Keratinocyte (primary cell): ENCODE measurements around the gene SGMS2. TPM values are rescaled to one million over a fixed set of nuclear protein-coding genes. Genes with fewer than 3 reads are reported as not detected.

Experiments
- DNase-seq: peaks from one replicate; pipeline ENCODE4 v3.0.0-alpha.2; 2011; ENCODE audit warnings: low read depth, missing footprints, low spot score
- FAIRE-seq: peaks from 2 replicates; lab custom pipeline; 2011; peaks lifted over from hg19 to GRCh38; lab: Jason Lieb, UNC
- H2AFZ ChIP-seq: 2 replicates; pipeline ENCODE4 v1.6.0; 2012; ENCODE audit warnings: low read length, control low read depth, inconsistent platforms; ENCODE audit not compliant: control insufficient read depth
- H3K27ac ChIP-seq: 2 replicates; pipeline ENCODE4 v1.5.1; 2011; ENCODE audit warnings: low read length; ENCODE audit not compliant: control insufficient read depth, insufficient read depth
- H3K27me3 ChIP-seq: 3 replicates; pipeline ENCODE4 v1.6.0; 2011; ENCODE audit warnings: low read length; ENCODE audit not compliant: control insufficient read depth, insufficient read depth; ENCODE audit errors: extremely low read depth
- H3K36me3 ChIP-seq, 2 experiments: 2 replicates in 1 of 2; 3 replicates in 1 of 2; pipeline ENCODE4 v1.5.1; 2011; ENCODE audit warnings: low read length in 2 of 2, mild to moderate bottlenecking in 1 of 2; ENCODE audit not compliant: control insufficient read depth in 2 of 2, insufficient read depth in 2 of 2; ENCODE audit errors: extremely low read depth in 1 of 2
- H3K4me1 ChIP-seq: 3 replicates; pipeline ENCODE4 v1.5.1; 2011; ENCODE audit warnings: low read length; ENCODE audit not compliant: control insufficient read depth, insufficient read depth; ENCODE audit errors: extremely low read depth
- H3K4me2 ChIP-seq: 3 replicates; pipeline ENCODE4 v1.6.0; 2011; ENCODE audit warnings: low read depth, low read length; ENCODE audit not compliant: control insufficient read depth, insufficient read depth; ENCODE audit errors: extremely low read depth
- H3K4me3 ChIP-seq, 3 experiments: fragments of 200-600 bp in 1 of 3; sonication (generic) in 1 of 3; 2 replicates in 2 of 3; 3 replicates in 1 of 3; pipeline ENCODE4 v1.5.1; 2011 to 2016; ENCODE audit warnings: low read length in 3 of 3, mild to moderate bottlenecking in 3 of 3, control low read depth in 2 of 3, inconsistent platforms in 1 of 3, low read depth in 1 of 3, mixed read lengths in 1 of 3, mixed run types in 1 of 3, moderate library complexity in 1 of 3; ENCODE audit not compliant: control insufficient read depth in 2 of 3, insufficient read depth in 2 of 3; ENCODE audit errors: extremely low read depth in 1 of 3
- H3K79me2 ChIP-seq: 2 replicates; pipeline ENCODE4 v1.6.0; 2012; ENCODE audit warnings: low read length; ENCODE audit not compliant: control insufficient read depth, insufficient read depth
- H3K9ac ChIP-seq: 3 replicates; pipeline ENCODE4 v1.6.0; 2011; ENCODE audit warnings: low read length; ENCODE audit not compliant: control insufficient read depth, insufficient read depth; ENCODE audit errors: extremely low read depth
- H3K9me1 ChIP-seq: 3 replicates; pipeline ENCODE4 v1.6.0; 2011; ENCODE audit warnings: low read length; ENCODE audit not compliant: control insufficient read depth, insufficient read depth; ENCODE audit errors: extremely low read depth
- H3K9me3 ChIP-seq: 2 replicates; pipeline ENCODE4 v1.5.1; 2012; ENCODE audit warnings: low read depth, low read length; ENCODE audit not compliant: control insufficient read depth
- H4K20me1 ChIP-seq: 3 replicates; pipeline ENCODE4 v1.6.0; 2011; ENCODE audit warnings: low read length; ENCODE audit not compliant: control insufficient read depth, insufficient read depth; ENCODE audit errors: extremely low read depth
- EZH2 ChIP-seq: IDR thresholded peaks from one replicate; pipeline ENCODE4 v1.6.1; 2012; ENCODE audit warnings: inconsistent platforms, mild to moderate bottlenecking, low read length, moderate library complexity
- dilution Hi-C: fragments of 300-500 bp; cut with MboI; formaldehyde crosslinking; loops from one replicate; pipeline ENCODE4 v1.7.0; 2020; ENCODE audit warnings: low sequenced_read_pairs; ENCODE audit not compliant: extremely low pct_ligation_motif_present
- polyA plus RNA-seq, 5 experiments: library from polyadenylated mRNA; depleted of rRNA in 3 of 5; stranded (reverse) in 3 of 5; stranded (forward) in 1 of 5; unstranded in 1 of 5; fragments of >200 nt; gene quantifications; 1 replicate in 1 of 5; 2 replicates in 3 of 5; 3 replicates in 1 of 5; pipeline versions ENCODE4 v1.2.1 to v1.2.3, GENCODE V29; 2011 to 2012; ENCODE audit warnings: missing spikeins in 2 of 5, low read depth in 1 of 5, low replicate concordance in 1 of 5
- TF ChIP-seq, protein P1 (sequence below), 3 experiments: IDR thresholded peaks in 1 of 3; conservative IDR thresholded peaks in 1 of 3; optimal IDR thresholded peaks in 1 of 3; 2 replicates in 2 of 3; 3 replicates in 1 of 3; pipeline versions ENCODE3 to v1.5.1; 2011; ENCODE audit warnings: low read length in 3 of 3, mild to moderate bottlenecking in 3 of 3, moderate library complexity in 2 of 3, control low read depth in 1 of 3, inconsistent platforms in 1 of 3; ENCODE audit not compliant: insufficient read depth in 2 of 3; ENCODE audit errors: extremely low read depth in 1 of 3

SGMS2 gene
- polyA plus RNA-seq, 1 donor (not counting 4 experiments of a cell fraction or from before 2014, with no cell fraction given), result 38.5 TPM

DNA sequence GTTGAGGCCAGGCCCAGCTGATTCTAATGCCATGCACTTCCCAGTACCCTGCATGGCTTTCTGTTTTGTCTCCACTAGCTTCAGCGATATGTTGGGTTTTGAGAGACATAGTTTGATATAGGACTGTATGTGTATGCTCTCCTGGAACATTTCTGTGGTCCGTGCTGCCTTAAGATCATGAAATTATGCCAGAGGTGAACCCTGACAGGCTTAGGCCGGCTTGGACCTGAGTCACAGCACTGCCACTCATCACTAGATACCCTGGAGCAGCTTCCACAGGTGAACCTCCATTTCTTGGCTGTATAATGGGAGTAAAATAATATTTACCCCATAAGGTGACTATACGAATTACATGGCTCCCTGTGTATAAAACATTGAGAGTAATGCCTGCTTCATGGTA is 6.4 kb downstream of the SGMS2 start:
- TF ChIP-seq, protein P1, sequence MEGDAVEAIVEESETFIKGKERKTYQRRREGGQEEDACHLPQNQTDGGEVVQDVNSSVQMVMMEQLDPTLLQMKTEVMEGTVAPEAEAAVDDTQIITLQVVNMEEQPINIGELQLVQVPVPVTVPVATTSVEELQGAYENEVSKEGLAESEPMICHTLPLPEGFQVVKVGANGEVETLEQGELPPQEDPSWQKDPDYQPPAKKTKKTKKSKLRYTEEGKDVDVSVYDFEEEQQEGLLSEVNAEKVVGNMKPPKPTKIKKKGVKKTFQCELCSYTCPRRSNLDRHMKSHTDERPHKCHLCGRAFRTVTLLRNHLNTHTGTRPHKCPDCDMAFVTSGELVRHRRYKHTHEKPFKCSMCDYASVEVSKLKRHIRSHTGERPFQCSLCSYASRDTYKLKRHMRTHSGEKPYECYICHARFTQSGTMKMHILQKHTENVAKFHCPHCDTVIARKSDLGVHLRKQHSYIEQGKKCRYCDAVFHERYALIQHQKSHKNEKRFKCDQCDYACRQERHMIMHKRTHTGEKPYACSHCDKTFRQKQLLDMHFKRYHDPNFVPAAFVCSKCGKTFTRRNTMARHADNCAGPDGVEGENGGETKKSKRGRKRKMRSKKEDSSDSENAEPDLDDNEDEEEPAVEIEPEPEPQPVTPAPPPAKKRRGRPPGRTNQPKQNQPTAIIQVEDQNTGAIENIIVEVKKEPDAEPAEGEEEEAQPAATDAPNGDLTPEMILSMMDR (optimal IDR thresholded peaks at IDR 0.05 in 1 of 3, IDR thresholded peaks at IDR 0.05 in 1 of 3, conservative IDR thresholded peaks at IDR 0.05 in 1 of 3; ENCODE audit: extremely low read depth in 1 of 3, insufficient read depth in 2 of 3, low read length in 3 of 3), result no peak
- TF ChIP-seq EZH2, result no peak
- no peak for FAIRE-seq
- peaks cover 0 to 3% of the 10 kb centered on the region in 2 experiments for H3K36me3 ChIP-seq
- no peak for DNase-seq
- dilution Hi-C loops, result no loop called here
- H3K79me2 ChIP-seq, result peaks cover 77% of the 10 kb centered on the region
- H3K27me3 ChIP-seq, result no peaks in the 10 kb centered on the region
- H3K4me2 ChIP-seq, result no peak overlapping the region
- no peaks in the 10 kb centered on the region for H3K9me1 ChIP-seq
- H3K4me1 ChIP-seq, result peaks cover 20% of the 10 kb centered on the region
- H3K9ac ChIP-seq, result no peak overlapping the region
- no peak overlapping the region for H3K4me3 ChIP-seq
- no peak overlapping the region for H2AFZ ChIP-seq
- no peak overlapping the region for H3K27ac ChIP-seq
- H4K20me1 ChIP-seq, result peaks cover 4% of the 10 kb centered on the region
- no peaks in the 10 kb centered on the region for H3K9me3 ChIP-seq

DNA sequence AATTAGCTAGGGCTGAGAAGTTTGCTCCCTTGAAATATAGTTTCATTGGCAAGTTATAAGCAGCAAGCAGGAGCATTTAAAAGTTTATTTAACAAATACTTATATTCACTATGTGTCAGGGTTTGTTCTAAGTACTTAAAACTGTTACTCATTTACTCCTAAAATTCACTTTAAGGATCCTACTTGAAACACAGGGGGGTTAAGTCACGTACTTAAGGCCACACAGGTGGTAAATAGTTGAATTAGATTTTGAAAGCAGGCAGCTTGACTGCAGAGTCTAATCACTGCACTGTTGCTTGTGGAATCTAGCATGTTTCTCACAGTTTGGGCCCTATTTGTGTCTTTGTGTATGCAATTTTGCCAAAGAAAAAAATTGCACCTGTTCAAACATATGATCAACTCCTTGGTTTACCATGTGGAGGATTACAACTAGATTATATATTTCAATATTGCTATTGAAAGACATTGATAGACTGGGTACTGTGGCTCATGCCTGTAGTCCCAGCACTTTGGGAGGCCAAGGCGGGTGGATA is 7.6 kb downstream of the SGMS2 start:
- H3K4me2 ChIP-seq, result no peak overlapping the region
- dilution Hi-C loops, result no loop called here
- peaks cover 21% of the 10 kb centered on the region for H3K4me1 ChIP-seq
- H3K27ac ChIP-seq, result no peak overlapping the region
- DNase-seq, result no peak
- no peaks in the 10 kb centered on the region for H3K9me1 ChIP-seq
- H3K9me3 ChIP-seq, result no peaks in the 10 kb centered on the region
- TF ChIP-seq EZH2, result no peak
- TF ChIP-seq, protein P1 (optimal IDR thresholded peaks at IDR 0.05 in 1 of 3, IDR thresholded peaks at IDR 0.05 in 1 of 3, conservative IDR thresholded peaks at IDR 0.05 in 1 of 3; ENCODE audit: extremely low read depth in 1 of 3, insufficient read depth in 2 of 3, low read length in 3 of 3), result no peak
- no peak overlapping the region for H3K4me3 ChIP-seq
- H4K20me1 ChIP-seq, result peaks cover 4% of the 10 kb centered on the region
- no peaks in the 10 kb centered on the region for H3K36me3 ChIP-seq
- H3K9ac ChIP-seq, result no peak overlapping the region
- no peaks in the 10 kb centered on the region for H3K27me3 ChIP-seq
- FAIRE-seq, result no peak
- H3K79me2 ChIP-seq, result peaks cover 68% of the 10 kb centered on the region
- H2AFZ ChIP-seq, result no peak overlapping the region
